Raji (cell line): ENCODE results near the gene RSPH3.

Experiments
- POLR2A ChIP-seq: IDR thresholded peaks from 2 replicates; pipeline ENCODE4 v1.6.1; 2011; ENCODE audit warnings: low read depth, low read length, control low read depth; ENCODE audit not compliant: insufficient read depth

Gene RSPH3

DNA sequence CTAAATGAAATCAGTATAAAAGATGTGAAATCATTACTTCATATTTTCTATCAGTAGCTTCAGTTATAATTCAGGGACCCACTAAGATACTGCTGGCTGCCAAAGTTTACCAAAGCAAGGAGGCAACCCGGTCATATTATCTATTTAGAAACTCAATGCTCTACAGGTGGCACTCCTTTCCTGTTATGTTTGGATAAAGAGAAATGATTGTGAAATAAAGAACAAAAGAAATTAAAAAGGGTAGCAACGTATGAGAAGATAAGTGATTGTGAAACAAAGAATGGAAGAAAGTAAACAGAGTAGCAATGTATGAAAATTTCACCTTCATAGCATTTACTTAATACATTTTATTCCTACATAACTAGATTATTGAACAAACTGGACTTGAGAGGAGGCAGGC lies 45.2 kb downstream of the RSPH3 start:
- no peak for TF ChIP-seq POLR2A

DNA sequence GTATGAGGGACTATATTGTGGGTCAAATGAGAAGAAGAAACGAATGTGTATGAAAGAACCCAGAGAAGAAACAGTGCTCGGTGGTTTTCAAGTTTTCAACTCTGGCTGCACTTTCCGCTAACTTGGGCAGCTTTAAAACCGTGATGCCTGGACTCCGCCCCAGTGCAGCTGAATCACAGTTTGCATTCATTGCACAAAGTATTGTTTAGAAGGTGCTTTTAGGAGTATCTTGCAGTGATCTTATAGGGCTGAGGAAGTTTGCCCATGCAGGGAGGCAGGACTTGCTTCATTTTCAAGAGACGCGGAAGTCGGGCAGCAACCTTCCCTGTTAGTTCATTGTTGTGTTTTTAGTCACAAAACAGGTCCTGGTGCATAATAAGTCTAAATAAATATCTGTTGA lies 52.7 kb downstream of the RSPH3 start:
- TF ChIP-seq POLR2A = no peak

DNA sequence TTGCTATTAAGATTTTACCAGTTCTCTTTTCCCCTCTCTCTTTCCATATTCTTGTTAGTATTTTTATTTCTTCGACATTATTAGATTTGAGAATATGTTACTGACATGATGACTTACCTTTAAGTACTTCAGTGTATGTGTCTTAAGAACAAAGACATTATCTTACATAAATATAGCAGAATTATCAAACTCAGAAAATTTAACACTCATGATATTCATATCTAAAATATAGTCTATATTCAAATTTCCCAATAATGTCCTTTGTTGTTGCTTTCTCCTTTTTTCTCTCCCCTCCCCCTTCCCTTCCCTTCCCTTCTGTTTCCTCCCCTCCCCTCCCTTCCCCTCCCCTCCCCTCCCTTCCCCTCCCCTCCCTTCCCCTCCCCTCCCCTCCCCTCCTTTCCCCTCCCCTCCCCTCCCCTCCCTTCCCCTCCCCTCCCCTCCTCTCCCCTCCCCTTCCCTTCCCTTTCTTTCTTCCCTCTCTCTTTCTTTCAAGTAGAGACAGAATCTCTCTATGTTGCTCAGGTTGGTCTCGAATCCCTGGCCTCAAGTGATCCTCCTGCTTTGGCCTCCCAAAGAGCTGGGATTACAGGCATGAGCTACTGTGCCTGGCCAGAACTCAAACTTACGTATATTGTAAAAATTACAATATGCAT lies 56.5 kb downstream of the RSPH3 start:
- no peak for TF ChIP-seq POLR2A

DNA sequence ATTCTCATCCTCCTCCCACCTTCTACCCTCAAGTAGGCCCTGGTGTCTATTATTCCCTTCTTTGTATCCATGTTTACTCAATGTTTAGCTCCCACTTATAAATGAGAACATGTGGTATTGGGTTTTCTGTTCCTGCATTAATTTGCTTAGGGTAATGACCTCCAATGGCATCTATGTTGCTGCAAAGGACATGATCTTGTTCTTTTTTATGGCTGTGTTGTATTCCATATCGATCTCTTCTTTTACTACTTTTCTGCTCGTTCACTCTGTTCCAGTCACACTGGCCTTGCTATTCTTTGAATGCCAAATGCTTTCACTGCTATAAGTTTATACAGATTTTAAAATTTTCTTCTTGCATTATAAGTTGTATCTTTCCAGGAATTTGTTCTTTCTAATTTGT lies 57.7 kb downstream of the RSPH3 start:
- TF ChIP-seq POLR2A = no peak

DNA sequence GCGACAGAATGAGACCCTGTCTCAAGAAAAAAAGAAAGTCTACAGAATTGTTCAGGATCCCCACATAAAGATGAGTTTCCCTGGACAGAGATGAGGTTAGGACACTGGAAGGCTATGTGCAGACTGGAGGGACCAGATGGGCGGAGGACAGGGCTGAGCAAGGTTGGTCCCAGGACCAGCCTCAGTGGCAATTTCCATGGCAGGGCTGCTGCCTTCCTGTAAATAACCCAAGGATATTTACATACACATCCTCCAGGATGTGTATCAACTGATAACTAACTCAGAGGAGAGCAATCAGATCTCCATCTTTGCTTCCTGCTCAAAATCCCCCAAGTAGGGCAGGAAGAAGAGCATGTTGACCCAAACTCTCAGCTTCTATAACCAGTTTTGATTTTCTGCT lies 58.8 kb downstream of the RSPH3 start:
- TF ChIP-seq POLR2A = no peak

DNA sequence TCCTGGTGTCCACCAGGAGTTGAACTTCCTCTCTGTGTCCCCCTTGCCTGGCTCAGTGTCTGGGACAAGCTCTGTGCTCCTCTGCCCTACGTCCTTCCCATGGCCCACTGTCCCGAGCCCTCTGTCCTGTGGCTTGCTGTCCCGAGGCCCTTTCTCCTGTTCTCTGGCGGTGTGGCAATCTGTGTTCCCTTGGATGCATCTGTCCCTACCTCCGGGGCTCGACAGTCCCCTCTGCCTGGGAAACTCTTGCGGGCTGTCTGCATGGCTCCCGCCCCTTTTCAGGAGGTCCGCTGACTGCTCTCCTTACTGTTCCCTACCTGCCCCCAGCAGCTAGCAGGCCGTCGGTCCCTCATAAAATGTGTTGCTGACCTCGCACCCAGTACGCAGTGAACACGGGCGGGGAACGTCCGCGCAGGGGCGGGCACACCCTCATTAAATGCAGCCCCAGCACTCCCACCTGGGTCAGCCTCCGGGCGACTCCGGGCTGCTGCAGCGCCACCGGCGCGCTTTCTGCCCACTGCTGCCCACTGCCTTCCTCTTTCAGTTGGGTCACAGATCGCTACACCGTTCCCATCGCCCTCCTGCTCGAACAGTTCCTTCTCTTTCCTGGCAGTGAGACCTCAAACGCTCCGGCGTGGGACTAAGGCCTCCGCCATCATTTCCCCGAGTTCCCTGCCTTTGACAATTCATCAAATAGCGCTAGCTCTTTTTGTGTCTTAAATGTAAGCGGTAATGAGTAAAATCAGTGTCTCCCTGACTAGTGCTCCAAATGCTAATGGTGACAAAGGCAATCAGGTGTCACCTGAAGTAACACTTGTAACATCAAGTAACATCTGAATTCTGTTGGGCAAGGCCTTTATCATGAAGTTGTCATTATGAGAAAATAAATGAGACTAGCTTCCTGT lies 60.5 kb downstream of the RSPH3 start:
- no peak for TF ChIP-seq POLR2A

DNA sequence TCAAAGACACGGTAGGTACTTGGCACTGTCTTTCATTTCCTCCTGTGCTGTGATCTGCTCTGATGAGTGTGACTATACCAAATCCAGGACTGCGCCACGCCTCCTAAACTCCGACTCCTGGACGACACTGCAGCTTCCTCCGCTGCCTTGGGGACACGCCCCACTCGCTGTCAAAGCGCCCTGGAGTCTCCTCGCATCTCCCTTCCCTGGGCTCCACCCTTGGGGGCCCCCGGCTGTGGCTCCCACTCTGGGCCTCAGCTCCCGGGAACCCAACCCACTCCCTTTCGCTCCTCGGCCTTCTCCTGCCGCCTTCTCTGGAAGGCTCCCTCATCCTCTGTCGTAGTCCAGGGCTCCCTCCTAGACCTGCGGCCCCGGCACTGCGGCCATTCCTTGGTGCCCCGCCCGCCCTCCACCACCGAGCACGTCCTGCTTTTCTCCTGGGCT lies 61.2 kb downstream of the RSPH3 start:
- TF ChIP-seq POLR2A = no peak

DNA sequence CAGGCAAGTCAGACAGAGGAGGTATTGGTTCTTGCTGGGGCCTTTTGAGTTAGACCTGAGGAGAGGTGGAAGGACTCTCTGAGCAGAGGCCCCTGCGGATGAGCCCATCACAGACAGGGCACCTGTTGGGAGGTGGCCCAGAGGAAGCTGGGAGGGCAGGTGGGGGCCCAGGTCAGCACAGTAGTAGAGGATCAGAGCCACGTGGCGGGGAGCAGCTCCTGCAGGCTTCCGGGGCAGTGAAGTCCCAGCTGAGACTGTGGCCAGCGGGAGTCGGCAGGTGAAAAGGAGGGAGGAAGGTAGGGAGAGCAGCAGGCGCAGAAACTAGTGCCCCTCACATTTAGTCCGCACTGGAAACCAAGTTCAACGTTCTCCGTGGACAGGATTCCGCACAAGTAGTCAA lies 61.8 kb downstream of the RSPH3 start:
- TF ChIP-seq POLR2A = no peak

DNA sequence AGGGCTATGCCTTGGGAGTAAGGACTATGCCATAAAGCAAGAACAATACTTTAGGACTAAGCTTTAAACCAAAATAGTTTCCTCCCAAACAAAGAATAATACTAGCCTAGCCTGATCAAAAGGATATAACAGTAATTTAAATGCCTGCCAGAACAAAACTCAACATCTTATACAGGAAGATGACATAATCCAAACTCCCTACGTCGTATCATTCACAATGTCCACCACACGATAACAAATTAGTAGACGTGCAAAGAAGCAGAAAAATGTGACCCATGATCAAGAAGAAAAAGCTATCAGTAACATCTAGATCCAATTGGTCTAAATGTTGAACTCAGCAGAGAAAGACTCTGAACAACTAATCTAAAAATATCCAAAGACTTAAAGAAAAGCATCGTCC lies 65.8 kb downstream of the RSPH3 start:
- no peak for TF ChIP-seq POLR2A

DNA sequence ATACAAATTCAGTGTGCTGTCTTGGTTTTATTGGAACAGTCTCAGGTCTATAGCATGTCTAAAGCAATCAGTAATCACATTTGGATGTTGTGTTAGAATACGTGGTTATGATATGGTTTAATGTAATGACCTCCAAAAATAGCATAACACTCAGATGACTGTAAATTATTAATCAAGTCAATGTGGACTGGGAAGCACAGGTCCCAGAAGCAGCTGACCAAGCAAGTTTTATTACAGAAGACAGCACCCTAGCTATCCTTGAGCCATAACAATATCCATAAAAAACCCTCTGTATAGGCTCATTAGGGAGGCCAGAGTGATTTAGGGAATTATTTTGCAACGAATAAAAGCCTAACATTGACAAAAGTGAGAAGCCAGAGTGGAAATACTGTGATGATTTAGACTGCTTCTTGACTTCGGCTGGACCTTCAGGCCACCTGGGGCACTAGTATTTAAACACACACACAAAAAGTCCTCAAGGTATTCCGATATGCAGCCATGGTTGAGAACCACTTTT lies 66.9 kb downstream of the RSPH3 start:
- no peak for TF ChIP-seq POLR2A

DNA sequence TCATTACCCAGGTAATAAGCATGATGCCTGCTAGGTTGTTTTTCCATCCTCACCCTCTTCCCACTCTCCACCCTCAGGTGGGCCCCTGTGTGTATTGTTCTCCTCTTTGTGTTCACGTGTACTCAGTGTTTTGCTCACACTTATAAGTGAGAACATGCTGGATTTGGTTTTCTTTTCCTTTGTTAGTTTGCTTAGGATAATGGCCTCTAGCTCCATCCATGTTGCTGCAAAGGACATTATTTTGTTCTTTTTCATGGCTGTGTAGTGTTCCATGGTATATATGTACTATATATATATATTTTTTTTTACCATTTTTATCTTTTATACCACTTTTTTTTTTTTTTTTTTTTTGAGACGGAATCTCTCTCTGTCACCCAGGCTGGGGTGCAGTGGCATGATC lies 71.9 kb downstream of the RSPH3 start:
- no peak for TF ChIP-seq POLR2A

DNA sequence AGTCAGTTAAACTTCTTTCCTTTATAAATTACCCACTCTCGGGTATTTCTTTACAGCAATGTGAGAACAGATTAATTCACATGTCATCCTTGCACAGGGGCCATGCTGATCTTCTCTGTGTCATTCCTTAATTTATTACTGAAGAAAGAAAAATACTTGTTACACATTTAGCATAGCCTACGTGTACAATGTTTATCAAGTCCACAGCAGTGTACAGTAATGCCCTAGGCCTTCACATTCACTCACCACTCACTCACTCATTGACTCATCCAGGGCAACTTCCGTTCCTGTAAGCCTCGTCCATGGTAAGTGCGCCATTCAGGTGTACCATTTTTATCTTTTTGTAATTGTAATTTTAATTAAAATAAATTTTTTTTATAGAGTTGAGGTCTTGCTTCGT lies 73.6 kb downstream of the RSPH3 start:
- TF ChIP-seq POLR2A = no peak

DNA sequence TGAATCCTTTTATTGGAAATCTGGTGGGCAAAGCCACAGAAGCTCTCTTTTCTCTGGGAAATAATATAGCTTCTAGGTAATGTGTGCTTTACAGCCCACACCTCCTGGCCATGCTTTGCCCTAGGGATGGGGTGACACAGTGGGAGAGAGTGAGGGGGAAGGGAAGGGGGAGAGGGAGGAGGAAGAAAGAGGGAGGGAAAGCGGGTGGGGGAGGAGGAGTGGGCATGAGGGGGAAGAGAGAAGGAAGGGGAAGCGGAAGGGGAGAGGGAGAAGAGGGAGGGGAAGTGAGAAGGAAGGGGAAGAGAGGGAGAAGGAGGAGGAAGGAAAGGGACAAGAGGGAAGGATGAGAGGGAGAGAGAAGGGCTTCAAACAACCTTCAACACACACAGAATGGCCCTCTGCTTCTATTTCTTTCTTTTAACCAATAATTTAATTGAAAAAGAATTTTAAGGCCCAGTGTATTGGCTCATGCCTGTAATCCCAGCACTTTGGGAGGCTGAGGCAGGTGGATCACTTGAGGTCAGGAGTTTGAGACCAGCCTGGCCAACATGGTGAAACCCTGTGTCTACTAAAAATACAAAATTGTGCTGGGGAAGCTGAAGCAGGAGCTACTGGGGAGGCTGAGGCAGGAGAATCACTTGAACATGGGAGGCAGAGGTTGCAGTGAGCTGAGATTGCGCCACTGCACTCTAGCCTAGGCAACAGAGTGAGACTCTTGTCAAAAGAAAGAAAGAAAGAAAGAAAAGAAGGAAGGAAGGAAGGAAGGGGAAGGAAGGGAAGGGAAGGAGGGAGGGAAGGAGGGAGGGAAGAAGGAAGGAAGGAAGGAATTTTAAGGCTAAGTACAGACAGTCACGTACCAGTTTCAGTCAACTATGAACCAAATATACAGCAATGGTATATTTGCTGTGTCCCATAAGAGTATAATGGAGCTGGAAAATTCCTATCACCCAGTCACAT lies 75.2 kb downstream of the RSPH3 start:
- TF ChIP-seq POLR2A = no peak

DNA sequence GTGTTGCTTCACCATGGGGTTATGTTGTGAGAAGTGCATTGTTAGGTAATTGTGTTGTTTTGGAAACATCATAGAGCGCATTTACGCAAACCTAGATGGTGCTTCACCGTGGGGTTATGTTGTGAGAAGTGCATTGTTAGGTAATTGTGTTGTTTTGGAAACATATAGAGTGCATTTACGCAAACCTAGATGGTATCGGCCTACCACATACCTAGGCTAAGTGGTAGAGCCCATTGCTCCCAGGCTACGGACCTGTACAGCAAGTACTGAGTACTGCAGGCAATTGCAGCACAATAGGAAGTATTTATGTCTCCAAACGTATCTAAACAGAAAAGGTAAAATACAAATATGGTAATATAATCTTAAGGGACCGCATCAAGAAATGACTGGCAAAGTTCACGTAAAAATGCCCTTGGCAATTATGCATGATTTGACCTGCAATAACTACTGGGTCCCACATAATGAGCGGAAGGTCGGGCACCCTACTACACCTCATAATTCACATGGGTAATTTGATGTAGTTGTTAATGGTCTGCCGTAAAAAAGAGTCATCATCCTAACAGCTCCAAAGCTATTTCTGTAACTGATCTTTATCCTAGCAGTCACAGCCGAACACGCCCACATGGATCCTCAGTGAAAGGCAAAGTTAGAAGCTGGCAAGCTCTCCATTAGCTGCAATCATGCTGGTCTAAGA lies 76.0 kb downstream of the RSPH3 start:
- no peak for TF ChIP-seq POLR2A
